ENCODE measurements around the gene SRP72.

The SRP72 gene

DNA sequence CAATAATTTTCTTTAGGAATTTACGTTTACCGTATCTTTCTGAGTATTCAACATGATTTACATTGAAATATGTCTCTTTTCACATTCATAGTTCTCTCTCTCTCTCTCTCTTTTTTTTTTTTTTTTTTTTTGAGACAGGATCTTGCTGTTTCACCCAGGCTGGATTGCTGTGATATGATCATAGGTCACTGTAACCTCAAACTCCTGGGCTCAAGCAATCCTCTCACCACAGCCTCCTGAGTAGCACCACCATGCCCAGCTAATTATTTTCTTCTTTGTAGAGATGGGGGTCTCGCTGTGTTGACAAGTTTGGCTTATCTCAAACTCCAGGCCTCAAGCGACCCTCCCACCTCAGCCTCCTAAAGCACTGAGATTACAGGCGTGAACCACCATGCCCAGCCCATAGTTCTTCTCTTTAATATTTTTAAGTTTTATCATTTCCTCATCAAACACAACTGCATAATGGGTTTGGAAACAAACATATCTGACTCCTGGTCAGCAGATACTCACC is 9.8 kb downstream of the SRP72 start:
- H3K27me3 ChIP-seq = no peaks in the 10 kb centered on the region
- peaks cover 48% of the 10 kb centered on the region for H3K36me3 ChIP-seq
- H3K4me1 ChIP-seq (ENCODE audit: control insufficient read depth in 1 of 2, insufficient read depth in 1 of 2, low read depth in 1 of 2, low read length in 1 of 2) = peaks cover 6 to 11% of the 10 kb centered on the region in 2 experiments
- TF ChIP-seq, protein P1, sequence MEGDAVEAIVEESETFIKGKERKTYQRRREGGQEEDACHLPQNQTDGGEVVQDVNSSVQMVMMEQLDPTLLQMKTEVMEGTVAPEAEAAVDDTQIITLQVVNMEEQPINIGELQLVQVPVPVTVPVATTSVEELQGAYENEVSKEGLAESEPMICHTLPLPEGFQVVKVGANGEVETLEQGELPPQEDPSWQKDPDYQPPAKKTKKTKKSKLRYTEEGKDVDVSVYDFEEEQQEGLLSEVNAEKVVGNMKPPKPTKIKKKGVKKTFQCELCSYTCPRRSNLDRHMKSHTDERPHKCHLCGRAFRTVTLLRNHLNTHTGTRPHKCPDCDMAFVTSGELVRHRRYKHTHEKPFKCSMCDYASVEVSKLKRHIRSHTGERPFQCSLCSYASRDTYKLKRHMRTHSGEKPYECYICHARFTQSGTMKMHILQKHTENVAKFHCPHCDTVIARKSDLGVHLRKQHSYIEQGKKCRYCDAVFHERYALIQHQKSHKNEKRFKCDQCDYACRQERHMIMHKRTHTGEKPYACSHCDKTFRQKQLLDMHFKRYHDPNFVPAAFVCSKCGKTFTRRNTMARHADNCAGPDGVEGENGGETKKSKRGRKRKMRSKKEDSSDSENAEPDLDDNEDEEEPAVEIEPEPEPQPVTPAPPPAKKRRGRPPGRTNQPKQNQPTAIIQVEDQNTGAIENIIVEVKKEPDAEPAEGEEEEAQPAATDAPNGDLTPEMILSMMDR (IDR thresholded peaks at IDR 0.05) = no peak
- no peak overlapping the region for H3K4me3 ChIP-seq (ENCODE audit: low read depth in 1 of 2, low read length in 1 of 2)
- no peak overlapping the region for H3K27ac ChIP-seq
- H3K9me3 ChIP-seq = no peaks in the 10 kb centered on the region

DNA sequence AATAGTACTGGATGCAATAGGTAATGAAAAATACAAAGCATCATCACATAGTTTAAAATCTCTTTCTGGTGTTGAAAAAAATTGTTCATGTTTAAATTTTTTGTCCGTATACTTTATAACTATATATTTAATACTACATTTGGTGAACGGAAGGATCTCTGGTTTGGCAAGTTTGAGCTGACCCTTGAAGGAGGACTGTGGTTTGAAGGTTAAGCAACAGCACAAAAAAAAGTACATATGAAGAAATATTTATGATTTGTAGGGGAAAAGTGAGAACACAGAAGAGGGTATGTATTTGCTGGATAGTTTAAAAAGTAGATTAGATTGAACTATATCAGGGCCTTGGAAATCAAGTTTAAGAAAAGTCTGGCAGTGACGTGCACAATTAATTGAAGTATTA is 13.3 kb downstream of the SRP72 start:
- H3K4me3 ChIP-seq (ENCODE audit: low read depth in 1 of 2, low read length in 1 of 2) = no peak overlapping the region

DNA sequence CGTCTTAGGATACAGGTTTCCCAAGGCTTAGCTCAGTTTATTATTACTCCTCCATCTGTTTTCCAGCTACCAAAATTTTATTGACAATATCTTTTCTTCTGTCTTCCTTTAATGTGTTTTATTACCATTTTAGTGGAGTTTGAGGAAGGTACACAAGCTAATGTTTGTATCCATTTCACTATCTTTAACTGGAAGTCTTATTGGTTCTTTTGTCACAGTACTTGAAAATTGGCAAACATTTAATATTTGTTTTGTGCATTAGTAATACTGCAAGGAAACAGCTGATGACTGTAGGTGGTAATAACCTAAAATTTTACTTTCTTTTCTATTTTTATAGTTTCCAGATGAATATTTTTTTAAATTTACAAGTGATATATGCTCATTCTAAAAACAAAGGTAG is 28.8 kb downstream of the SRP72 start:
- H3K27ac ChIP-seq = no peak overlapping the region
- peaks cover 0 to 5% of the 10 kb centered on the region in 2 experiments for H3K4me1 ChIP-seq (ENCODE audit: control insufficient read depth in 1 of 2, insufficient read depth in 1 of 2, low read depth in 1 of 2, low read length in 1 of 2)
- H3K27me3 ChIP-seq = no peaks in the 10 kb centered on the region
- no peaks in the 10 kb centered on the region for H3K9me3 ChIP-seq
- H3K4me3 ChIP-seq (ENCODE audit: low read depth in 1 of 2, low read length in 1 of 2) = no peak overlapping the region
- peaks cover 25% of the 10 kb centered on the region for H3K36me3 ChIP-seq
- TF ChIP-seq, protein P1 (IDR thresholded peaks at IDR 0.05) = no peak

More for the DNA sequence above, 13.3 kb downstream of the SRP72 start:
- TF ChIP-seq, protein P1 (IDR thresholded peaks at IDR 0.05) = no peak
- H3K27me3 ChIP-seq = no peaks in the 10 kb centered on the region
- H3K36me3 ChIP-seq = peaks cover 38% of the 10 kb centered on the region
- peaks cover 6 to 11% of the 10 kb centered on the region in 2 experiments for H3K4me1 ChIP-seq (ENCODE audit: control insufficient read depth in 1 of 2, insufficient read depth in 1 of 2, low read depth in 1 of 2, low read length in 1 of 2)
- no peak overlapping the region for H3K27ac ChIP-seq
- H3K9me3 ChIP-seq = no peaks in the 10 kb centered on the region

DNA sequence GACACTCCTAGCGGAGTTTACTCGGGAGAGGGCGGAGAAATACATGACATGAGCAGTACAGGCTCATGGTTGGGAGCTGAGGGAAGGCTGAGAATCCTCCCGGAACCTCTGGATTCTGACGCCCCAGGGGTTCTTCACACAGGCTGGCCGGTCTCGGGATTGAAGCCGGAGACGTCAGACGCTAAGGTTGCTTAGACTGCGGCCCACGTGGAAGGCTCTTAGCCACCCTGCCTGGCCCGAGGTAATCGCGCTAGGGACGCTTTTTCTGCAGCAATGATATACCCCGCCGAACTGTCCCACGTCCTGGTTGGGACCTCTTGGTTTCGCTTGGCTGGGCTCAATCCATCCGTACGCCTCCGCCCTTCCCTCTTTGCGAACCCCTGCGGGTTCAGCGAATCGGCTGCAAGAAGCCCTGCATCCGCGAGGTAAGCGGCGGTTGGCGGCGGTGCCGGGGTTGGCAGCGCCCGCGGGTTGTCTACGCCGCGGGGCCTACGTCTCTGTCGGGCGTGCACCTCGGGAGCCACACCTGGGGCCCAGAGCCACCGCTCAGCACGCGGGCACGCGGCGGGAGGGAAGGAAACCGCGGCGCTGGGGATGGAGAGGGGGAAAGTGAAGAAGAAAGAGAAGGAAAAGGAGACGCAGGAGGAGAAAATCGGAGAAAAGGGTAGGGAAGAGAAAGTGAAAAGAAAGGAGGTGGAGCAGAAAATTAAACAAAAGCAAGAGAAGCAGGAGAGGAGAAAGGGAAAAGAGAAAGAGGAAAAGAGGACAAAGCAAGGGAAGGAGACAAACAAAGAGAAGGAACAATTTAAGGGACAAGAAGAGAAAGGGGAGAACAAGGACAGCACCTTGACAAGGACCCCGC is 38.1 kb downstream of the SRP72 start, which contains the start of gene ARL9:
TSS of gene ARL9 (plus strand) at position 523 of the 862 bp plus-strand sequence. CDS start at position 595, 72 bp downstream.
- TF ChIP-seq, protein P1 (IDR thresholded peaks at IDR 0.05) = no peak
- no peak within 1 kb of the TSS for H3K27ac ChIP-seq

DNA sequence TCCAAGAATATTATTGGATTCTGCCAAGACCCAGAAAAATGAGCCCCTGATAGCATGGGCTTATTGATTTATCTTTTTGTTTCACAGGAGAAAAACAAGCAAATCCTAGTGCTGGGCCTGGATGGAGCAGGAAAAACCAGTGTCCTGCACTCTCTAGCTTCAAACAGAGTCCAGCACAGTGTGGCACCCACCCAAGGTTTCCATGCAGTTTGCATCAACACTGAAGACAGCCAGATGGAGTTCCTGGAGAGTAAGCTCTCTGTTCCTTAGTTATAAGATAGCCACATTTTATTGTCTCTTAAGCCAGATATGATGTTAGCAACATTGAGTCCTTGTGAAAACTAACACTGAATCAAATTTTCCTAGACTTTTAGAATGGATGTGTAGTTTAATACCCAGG is 43.7 kb downstream of the SRP72 start:
- no peak overlapping the region for H3K4me3 ChIP-seq (ENCODE audit: low read depth in 1 of 2, low read length in 1 of 2)
- TF ChIP-seq, protein P1 (IDR thresholded peaks at IDR 0.05) = no peak
- H3K27ac ChIP-seq = no peak overlapping the region
- H3K27me3 ChIP-seq = peaks cover 18% of the 10 kb centered on the region
- H3K36me3 ChIP-seq = no peaks in the 10 kb centered on the region
- no peaks in the 10 kb centered on the region for H3K9me3 ChIP-seq
- peaks cover 4 to 5% of the 10 kb centered on the region in 2 experiments for H3K4me1 ChIP-seq (ENCODE audit: control insufficient read depth in 1 of 2, insufficient read depth in 1 of 2, low read depth in 1 of 2, low read length in 1 of 2)

More for the DNA sequence above, 38.1 kb downstream of the SRP72 start, which contains the start of gene ARL9:
- Histone ChIP-seq H3K9me3 (no peaks in the 10 kb centered on the region), H3K4me1 (ENCODE audit: control insufficient read depth in 1 of 2, insufficient read depth in 1 of 2, low read depth in 1 of 2, low read length in 1 of 2) (peaks cover 10 to 16% of the 10 kb centered on the region in 2 experiments), H3K4me3 (ENCODE audit: low read depth in 1 of 2, low read length in 1 of 2) (peak within 1 kb of the TSS; percentile 46 to 62), H3K36me3 (peaks cover 29% of the 10 kb centered on the region), H3K27me3 (peaks cover 31% of the 10 kb centered on the region)
